GM12874 (cell line): ENCODE results near the gene IL21.

Experiments used
- TF ChIP-seq, protein P1 (sequence below): IDR thresholded peaks from 2 replicates; pipeline ENCODE4 v1.5.1; 2011; ENCODE audit warnings: low read depth, mild to moderate bottlenecking, control low read depth, low read length, moderate library complexity; ENCODE audit not compliant: insufficient read depth

IL21 gene

DNA sequence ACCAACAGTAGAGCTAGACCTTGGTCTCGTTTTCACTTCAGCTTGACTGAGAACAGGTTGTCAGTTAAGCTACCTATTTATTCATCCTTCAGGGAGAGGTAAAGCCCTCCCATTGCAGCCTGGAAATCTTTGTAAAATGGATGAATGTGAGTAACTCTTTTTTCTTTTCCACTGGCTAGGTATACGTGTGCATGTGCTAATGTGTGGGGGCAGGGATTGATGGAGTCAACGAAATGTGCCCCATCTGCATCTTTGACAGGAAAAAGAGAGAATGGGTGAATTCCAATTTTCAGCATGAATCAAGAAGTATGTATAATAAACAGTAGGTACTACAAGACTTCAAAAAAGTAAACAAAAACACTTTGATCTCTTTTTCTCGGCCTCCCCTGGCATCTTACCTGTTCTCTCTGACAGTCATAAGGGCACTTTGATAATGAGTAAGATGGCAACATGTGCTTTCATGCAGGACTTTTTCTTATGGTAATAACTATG, at the start of gene IL21:
Gene IL21 (minus strand): TSS at position 51 of the 492 bp plus-strand sequence. CDS start 55 bp downstream, outside the sequence.
- TF ChIP-seq, protein P1, sequence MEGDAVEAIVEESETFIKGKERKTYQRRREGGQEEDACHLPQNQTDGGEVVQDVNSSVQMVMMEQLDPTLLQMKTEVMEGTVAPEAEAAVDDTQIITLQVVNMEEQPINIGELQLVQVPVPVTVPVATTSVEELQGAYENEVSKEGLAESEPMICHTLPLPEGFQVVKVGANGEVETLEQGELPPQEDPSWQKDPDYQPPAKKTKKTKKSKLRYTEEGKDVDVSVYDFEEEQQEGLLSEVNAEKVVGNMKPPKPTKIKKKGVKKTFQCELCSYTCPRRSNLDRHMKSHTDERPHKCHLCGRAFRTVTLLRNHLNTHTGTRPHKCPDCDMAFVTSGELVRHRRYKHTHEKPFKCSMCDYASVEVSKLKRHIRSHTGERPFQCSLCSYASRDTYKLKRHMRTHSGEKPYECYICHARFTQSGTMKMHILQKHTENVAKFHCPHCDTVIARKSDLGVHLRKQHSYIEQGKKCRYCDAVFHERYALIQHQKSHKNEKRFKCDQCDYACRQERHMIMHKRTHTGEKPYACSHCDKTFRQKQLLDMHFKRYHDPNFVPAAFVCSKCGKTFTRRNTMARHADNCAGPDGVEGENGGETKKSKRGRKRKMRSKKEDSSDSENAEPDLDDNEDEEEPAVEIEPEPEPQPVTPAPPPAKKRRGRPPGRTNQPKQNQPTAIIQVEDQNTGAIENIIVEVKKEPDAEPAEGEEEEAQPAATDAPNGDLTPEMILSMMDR, result no peak

DNA sequence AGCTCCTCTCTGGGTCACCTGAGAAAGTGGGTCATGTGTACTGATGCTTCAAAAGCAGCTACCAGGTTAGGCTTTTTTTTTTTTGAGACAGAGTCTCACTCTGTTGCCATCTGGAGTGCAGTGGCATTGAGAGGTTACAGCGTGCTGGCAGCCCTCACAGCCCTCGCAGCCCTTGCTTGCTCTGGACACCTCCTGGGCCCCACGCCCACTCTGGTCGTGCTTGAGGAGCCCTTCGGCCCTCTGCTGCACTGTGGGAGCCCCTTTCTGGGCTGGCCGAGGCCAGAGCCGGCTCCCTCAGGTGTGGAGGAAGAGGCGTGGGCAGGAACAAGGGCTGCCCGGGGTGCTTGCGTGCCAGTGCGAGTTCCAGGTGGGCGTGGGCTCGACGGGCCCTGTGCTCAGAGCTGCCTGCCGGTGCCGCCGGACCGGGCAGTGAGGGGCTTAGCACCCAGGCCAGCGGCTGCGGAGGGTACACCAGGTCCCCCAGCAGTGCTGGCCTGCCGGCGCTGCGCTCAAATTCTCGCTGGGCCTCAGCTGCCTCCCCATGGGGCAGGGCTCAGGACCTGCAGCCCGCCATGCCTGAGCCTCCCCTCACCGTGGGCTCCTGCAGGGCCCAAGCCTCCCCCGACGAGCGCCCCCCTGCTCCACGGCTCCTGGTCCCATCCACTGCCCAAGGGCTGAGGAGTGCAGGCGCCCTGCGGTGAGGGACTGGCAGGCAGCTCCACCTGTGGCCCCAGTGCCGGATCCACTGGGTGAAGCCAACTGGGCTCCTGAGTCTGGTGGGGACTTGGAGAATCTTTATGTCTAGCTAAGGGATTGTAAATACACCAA, 49.3 kb upstream of the IL21 start:
- TF ChIP-seq, protein P1, result no peak

DNA sequence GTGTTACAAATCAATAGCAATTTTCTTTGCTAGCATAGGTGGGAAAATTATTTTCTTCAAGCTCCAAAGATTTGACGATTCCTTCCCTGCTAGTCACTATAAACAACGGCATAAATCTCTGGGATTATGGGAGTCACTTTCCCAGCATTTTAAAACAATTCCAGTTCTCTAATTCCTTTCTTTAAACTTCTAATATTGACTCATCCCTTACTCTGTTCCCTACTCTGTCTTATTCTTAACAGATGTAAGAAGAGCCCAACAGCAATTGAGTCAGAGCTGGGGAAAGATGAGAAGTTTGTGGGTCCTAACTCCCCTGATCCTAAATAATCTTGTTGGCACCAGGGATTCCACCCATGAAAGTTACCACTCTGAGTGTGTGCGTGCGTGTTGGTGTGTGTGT, 47.4 kb upstream of the IL21 start:
- TF ChIP-seq, protein P1, result no peak

DNA sequence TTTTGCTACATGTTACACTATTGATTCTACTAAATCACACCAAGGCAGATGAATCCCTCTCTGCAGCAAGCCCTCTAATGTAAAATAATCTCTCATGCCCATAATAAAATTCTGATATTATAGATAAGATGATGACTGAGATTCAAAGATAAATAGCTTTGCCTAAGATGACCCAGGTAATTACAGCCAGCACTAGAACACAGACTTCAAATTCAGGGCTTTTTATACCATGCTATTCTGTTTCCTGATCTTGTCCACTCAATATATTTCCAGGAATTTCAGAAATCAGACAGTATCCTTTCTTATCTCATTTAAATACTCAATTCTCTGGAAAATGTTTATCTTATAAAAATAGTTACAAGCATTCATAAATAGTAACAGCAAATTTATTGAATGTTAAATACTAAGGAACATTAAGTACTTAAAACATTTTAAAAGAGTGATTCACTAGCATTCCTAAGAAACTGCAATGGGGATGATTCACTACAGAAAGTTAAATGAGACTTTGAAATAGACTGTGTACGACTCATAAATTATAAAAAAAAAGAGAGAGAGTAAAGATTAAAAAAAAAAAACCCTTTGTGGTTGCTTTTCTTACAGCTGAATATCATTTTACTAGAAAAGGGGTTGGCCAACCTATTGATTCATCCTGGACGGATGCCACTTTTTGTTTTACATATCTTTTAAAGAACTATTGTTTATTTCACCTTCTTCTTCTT, 45.8 kb upstream of the IL21 start:
- TF ChIP-seq, protein P1, result no peak

DNA sequence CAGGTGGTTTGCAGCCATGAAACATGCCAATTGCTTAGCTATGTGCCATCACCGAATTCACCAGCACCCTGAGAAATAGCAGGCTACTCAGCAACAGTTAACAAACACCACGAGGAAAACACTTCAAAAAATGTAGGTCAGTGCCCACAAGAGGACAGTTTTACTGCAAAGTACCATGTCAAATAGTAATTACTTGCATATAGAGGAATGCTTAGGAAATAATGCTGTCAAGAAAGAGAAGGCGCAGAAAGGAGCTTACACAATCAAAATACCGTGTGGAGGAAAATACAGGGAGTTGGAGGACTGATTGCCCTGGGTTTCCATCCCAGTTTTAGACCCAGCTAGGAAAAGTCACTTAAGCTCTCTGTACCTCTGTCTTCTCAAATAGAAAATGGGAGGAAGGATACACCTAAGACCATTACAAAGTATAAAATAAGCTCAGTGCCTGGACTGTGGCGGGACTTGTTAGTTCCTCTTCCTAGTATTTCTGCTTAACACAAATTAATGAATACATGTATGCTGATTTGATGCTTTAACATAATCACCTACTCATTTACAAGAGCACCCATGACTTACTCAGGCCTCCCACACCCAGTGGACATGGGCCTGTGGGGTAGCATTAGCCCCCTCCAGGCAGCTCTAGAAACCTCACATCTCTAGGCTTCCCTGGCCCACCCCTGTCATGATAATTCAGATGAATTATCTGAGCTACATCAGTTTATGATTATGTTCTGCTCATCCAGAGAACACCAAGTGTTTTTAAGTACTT, 44.5 kb upstream of the IL21 start:
- TF ChIP-seq, protein P1, result no peak

DNA sequence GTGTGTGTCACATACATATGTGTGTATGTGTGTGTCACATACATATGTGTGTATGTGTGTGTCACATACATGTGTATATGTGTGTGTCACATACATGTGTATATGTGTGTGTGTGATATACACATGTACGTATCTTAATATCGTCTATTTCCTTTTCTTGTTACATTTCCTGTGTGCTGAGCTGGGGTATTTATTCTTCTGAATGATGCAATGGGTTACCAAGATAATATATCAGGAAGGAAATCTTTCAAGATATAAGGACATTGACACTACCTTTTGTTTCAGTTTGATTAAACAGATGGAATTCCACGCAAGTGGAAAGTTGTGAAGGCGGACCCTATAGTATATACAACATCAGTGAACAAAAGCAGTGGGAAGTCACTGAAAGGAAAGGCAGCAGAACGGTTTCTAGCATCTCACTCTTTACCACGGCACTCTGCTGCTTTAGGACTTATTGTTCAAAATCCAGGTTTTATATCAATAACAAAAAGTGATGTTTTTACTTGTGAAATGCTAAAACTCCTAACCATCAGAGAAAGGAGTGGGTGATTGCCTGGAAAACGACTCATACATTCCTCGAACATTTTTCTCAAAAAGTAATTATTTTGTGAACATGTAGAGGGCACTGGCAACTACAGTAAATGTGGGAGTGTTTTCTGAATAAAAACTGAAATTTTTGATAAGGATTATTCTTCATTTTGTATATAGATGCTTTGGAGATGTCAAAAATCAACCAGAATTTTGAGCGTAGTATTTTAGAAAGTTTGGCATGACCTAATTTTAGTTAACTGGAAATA, 43.1 kb upstream of the IL21 start:
- TF ChIP-seq, protein P1, result no peak
